Activated B cell treated with CpG ODN at 0.5 μM for 24 hours (primary cell): ENCODE data around the gene TRAPPC2L. TPM values are rescaled to one million over a fixed set of nuclear protein-coding genes. Genes with fewer than 3 reads are reported as not detected.

ENCODE experiments used
- ATAC-seq: fragments of 200-7000 bp; cut with Tn5 transposase; one replicate; pipeline ENCODE4 v1.10.0; 2021; ENCODE audit warnings: low read depth, mild to moderate bottlenecking, moderate library complexity
- CTCF ChIA-PET: fragments of 350-600 bp; sonication (Branson Sonifier 250); formaldehyde crosslinking; loops from one replicate; lab custom pipeline; 2021; ENCODE audit warnings: antibody characterized with exemption; lab: Charles Lee
- POLR2A ChIA-PET: fragments of 350-600 bp; sonication (Branson Sonifier 250); formaldehyde crosslinking; loops from one replicate; lab custom pipeline; 2021; ENCODE audit warnings: antibody characterized with exemption; lab: Charles Lee
- DNase-seq: peaks from one replicate; pipeline ENCODE4 v3.0.0; 2022
- H3K27ac Mint-ChIP-seq: one replicate; pipeline ENCODE4 v1.8.0; 2020; ENCODE audit warnings: mixed read lengths
- H3K27me3 Mint-ChIP-seq: one replicate; pipeline ENCODE4 v1.8.0; 2021; ENCODE audit warnings: mixed read lengths
- H3K36me3 Mint-ChIP-seq: one replicate; pipeline ENCODE4 v1.8.0; 2021; ENCODE audit warnings: low read depth, mixed read lengths
- H3K4me1 Mint-ChIP-seq: one replicate; pipeline ENCODE4 v1.8.0; 2021; ENCODE audit warnings: mixed read lengths
- H3K4me3 Mint-ChIP-seq: one replicate; pipeline ENCODE4 v1.8.0; 2020; ENCODE audit warnings: mild to moderate bottlenecking, mixed read lengths
- H3K9me3 Mint-ChIP-seq: one replicate; pipeline ENCODE4 v1.8.0; 2020; ENCODE audit warnings: mixed read lengths
- CTCF ChIP-seq: fragments of 200-600 bp; IDR thresholded peaks from one replicate; pipeline ENCODE4 v1.8.0; 2022; ENCODE audit warnings: antibody characterized with exemption, mild to moderate bottlenecking
- intact Hi-C: fragments of 100-400 bp; cut with micrococcal nuclease; formaldehyde crosslinking; loops from one replicate; pipeline ENCODE4 v1.15.1; 2024
- total RNA-seq: library from RNA; stranded (reverse); gene quantifications from 2 replicates; pipeline ENCODE4 v1.2.3, GENCODE V29; 2022

TRAPPC2L gene
- total RNA-seq, 1 donor from 2014 or later = 38.7 TPM

- intact Hi-C loops = no loop called here
- ATAC-seq = no peak
- peaks cover 25% of the 10 kb centered on the region for H3K36me3 Mint-ChIP-seq
- no peaks in the 10 kb centered on the region for H3K27me3 Mint-ChIP-seq
- POLR2A ChIA-PET = no interaction called here
- no peak overlapping the region for H3K27ac Mint-ChIP-seq
- CTCF ChIA-PET = no interaction called here
- peaks cover 4% of the 10 kb centered on the region for H3K4me1 Mint-ChIP-seq
- H3K9me3 Mint-ChIP-seq = no peaks in the 10 kb centered on the region
- no peak for DNase-seq
- H3K4me3 Mint-ChIP-seq = no peak overlapping the region
- no peak for TF ChIP-seq CTCF
These were observed 14.6 kb upstream of the TRAPPC2L start for GRCh38 chr16:88842308-88842756.

- Mint-ChIP-seq H3K27ac (no peak overlapping the region), H3K9me3 (no peaks in the 10 kb centered on the region), H3K27me3 (no peaks in the 10 kb centered on the region), H3K4me3 (no peak overlapping the region), H3K4me1 (peaks cover 4% of the 10 kb centered on the region), H3K36me3 (peaks cover 26% of the 10 kb centered on the region)
- ChIA-PET CTCF (no interaction called here), POLR2A (no interaction called here)
- DNase-seq = no peak
- no peak for TF ChIP-seq CTCF
- intact Hi-C loops = no loop called here
- no peak for ATAC-seq
These were observed 14.1 kb upstream of the TRAPPC2L start for GRCh38 chr16:88842806-88843205.

GRCh38 chr16:88843256-88843655 lies 13.7 kb upstream of the TRAPPC2L start:
- no peak for ATAC-seq
- CTCF ChIA-PET = no interaction called here
- intact Hi-C loops = no loop called here
- TF ChIP-seq CTCF = no peak
- DNase-seq = no peak
- POLR2A ChIA-PET = interaction anchor here (0.7 kb wide), 1 partner anchor 306 kb away, joined by 11 read pairs; no protein-coding TSS in a partner anchor
- H3K36me3 Mint-ChIP-seq = peaks cover 26% of the 10 kb centered on the region
- H3K4me3 Mint-ChIP-seq = no peak overlapping the region
- H3K4me1 Mint-ChIP-seq = peaks cover 4% of the 10 kb centered on the region
- no peaks in the 10 kb centered on the region for H3K27me3 Mint-ChIP-seq
- H3K9me3 Mint-ChIP-seq = no peaks in the 10 kb centered on the region
- no peak overlapping the region for H3K27ac Mint-ChIP-seq

GRCh38 chr16:88844419-88845036 lies 12.4 kb upstream of the TRAPPC2L start:
- H3K27me3 Mint-ChIP-seq = no peaks in the 10 kb centered on the region
- H3K27ac Mint-ChIP-seq = no peak overlapping the region
- peaks cover 4% of the 10 kb centered on the region for H3K4me1 Mint-ChIP-seq
- no peak overlapping the region for H3K4me3 Mint-ChIP-seq
- intact Hi-C loops = no loop called here
- peaks cover 20% of the 10 kb centered on the region for H3K36me3 Mint-ChIP-seq
- POLR2A ChIA-PET = no interaction called here
- CTCF ChIA-PET = no interaction called here
- no peaks in the 10 kb centered on the region for H3K9me3 Mint-ChIP-seq
- DNase-seq (no peak), ATAC-seq (no peak)
- TF ChIP-seq CTCF = no peak

- Mint-ChIP-seq H3K27ac (no peak overlapping the region), H3K27me3 (no peaks in the 10 kb centered on the region), H3K36me3 (peaks cover 20% of the 10 kb centered on the region), H3K4me1 (peaks cover 4% of the 10 kb centered on the region), H3K4me3 (no peak overlapping the region), H3K9me3 (no peaks in the 10 kb centered on the region)
- ChIA-PET POLR2A (interaction anchor here (0.6 kb wide), 1 partner anchor 34 kb away, joined by 3 read pairs; the partner anchor contains the start of gene APRT), CTCF (no interaction called here)
- ATAC-seq (no peak), DNase-seq (no peak)
- no peak for TF ChIP-seq CTCF
- intact Hi-C loops = no loop called here
These were observed 10.8 kb upstream of the TRAPPC2L start for GRCh38 chr16:88846088-88846487.
